Measurements from ENCODE around the gene NPBWR2. TPM values are rescaled to one million over a fixed set of nuclear protein-coding genes. Genes with fewer than 3 reads are reported as not detected.
A peak's percentile ranks its signal among the peaks of the same experiment; 100 is the strongest.

NPBWR2 gene
- polyA plus RNA-seq, 3 donors, result not detected

- peak within 1 kb of the TSS; percentile 81 to 87 for H3K27ac ChIP-seq (ENCODE audit: low read depth in 1 of 2, low read length in 2 of 2)
- Mint-ChIP-seq H3K36me3 (peaks cover 12 to 19% of the 10 kb centered on the region in 2 donors), H3K9me3 (peaks cover 0 to 4% (median 0%) of the 10 kb centered on the region in 7 donors), H3K4me1 (peaks cover 55% of the 10 kb centered on the region), H3K27me3 (ENCODE audit: low read depth in 3 of 3) (peaks cover 15 to 17% (median 15%) of the 10 kb centered on the region in 3 donors), H3K27ac (peak within 1 kb of the TSS; percentile 89 to 95 (median 93)), H3K4me3 (peak within 1 kb of the TSS; percentile 95 to 97)
- WGBS (ENCODE audit: insufficient coverage), result 2% methylated on average over 51 of the region's 62 CpGs
- H4K20me1 ChIP-seq (ENCODE audit: insufficient read depth, low read length), result peaks cover 88% of the 10 kb centered on the region
- H3K4me2 ChIP-seq (replicated peaks; ENCODE audit: extremely low read depth, low read length, poor library complexity, severe bottlenecking), result peak within 1 kb of the TSS; percentile 97
- intact Hi-C loops (cut with micrococcal nuclease), result loop anchor here (5.0 kb wide), 2 partner anchors 42 to 172 kb away; no protein-coding TSS in a partner anchor
- peak in 2 of 3 donors; percentile 22 to 57 for DNase-seq
- peaks cover 11% of the 10 kb centered on the region in 2 donors for H3K36me3 ChIP-seq (replicated peaks in 1 of 2; ENCODE audit: control insufficient read depth in 1 of 2, insufficient read depth in 2 of 2, low read length in 2 of 2)
- H2AFZ ChIP-seq (ENCODE audit: insufficient read depth, low read depth, low read length, poor library complexity, severe bottlenecking), result peak within 1 kb of the TSS; percentile 69
- TF ChIP-seq CTCF (IDR thresholded peaks at IDR 0.05), result no peak
- H3K4me1 ChIP-seq (ENCODE audit: control insufficient read depth in 1 of 2, insufficient read depth in 2 of 2, low read length in 2 of 2), result peaks cover 55 to 75% of the 10 kb centered on the region in 2 donors
- H3K9ac ChIP-seq (ENCODE audit: insufficient read depth, low read length, poor library complexity, severe bottlenecking), result peak within 1 kb of the TSS; percentile 88
- peaks cover 69% of the 10 kb centered on the region for H3K79me2 ChIP-seq (ENCODE audit: insufficient read depth, low read length)
- peak within 1 kb of the TSS; percentile 84 to 100 (median 88) for H3K4me3 ChIP-seq (replicated peaks in 1 of 3; ENCODE audit: low read depth in 2 of 3, low read length in 3 of 3)
- H3K9me3 ChIP-seq (replicated peaks in 1 of 2; ENCODE audit: control insufficient read depth in 1 of 2, insufficient read depth in 1 of 2, low read length in 2 of 2), result peaks cover 0 to 2% of the 10 kb centered on the region in 2 donors
- peaks cover 8 to 11% of the 10 kb centered on the region in 2 donors for H3K27me3 ChIP-seq (ENCODE audit: control insufficient read depth in 2 of 2, insufficient read depth in 2 of 2, low read length in 2 of 2)
These were observed 27.2 kb downstream of the NPBWR2 start, which contains the start of gene OPRL1 for GRCh38 chr20:64080013-64080812. OPRL1 (plus strand) TSS chr20:64080082; CDS start chr20:64092721, 12,639 bp downstream.

- H3K79me2 ChIP-seq (ENCODE audit: insufficient read depth, low read length), result peaks cover 77% of the 10 kb centered on the region
- H3K36me3 Mint-ChIP-seq, result peaks cover 17 to 27% of the 10 kb centered on the region in 2 donors
- peaks cover 18 to 19% of the 10 kb centered on the region in 2 donors for H3K36me3 ChIP-seq (replicated peaks in 1 of 2; ENCODE audit: control insufficient read depth in 1 of 2, insufficient read depth in 2 of 2, low read length in 2 of 2)
- peak within 1 kb of the TSS; percentile 69 for H2AFZ ChIP-seq (ENCODE audit: insufficient read depth, low read depth, low read length, poor library complexity, severe bottlenecking)
- H3K9me3 ChIP-seq (replicated peaks in 1 of 2; ENCODE audit: control insufficient read depth in 1 of 2, insufficient read depth in 1 of 2, low read length in 2 of 2), result no peaks in the 10 kb centered on the region
- peak within 1 kb of the TSS; percentile 88 for H3K9ac ChIP-seq (ENCODE audit: insufficient read depth, low read length, poor library complexity, severe bottlenecking)
- intact Hi-C loops (cut with micrococcal nuclease), result loop anchor here (1.0 to 5.0 kb wide), 4 partner anchors 16 to 173 kb away; partner anchors contain the start of gene TCEA2 (in 2 of the 2)
- peaks cover under 1 to 4% of the 10 kb centered on the region in 2 donors for H3K27me3 ChIP-seq (ENCODE audit: control insufficient read depth in 2 of 2, insufficient read depth in 2 of 2, low read length in 2 of 2)
- peak within 1 kb of the TSS; percentile 97 for H3K4me2 ChIP-seq (replicated peaks; ENCODE audit: extremely low read depth, low read length, poor library complexity, severe bottlenecking)
- peaks cover 0 to 2% (median 0%) of the 10 kb centered on the region in 7 donors for H3K9me3 Mint-ChIP-seq
- no peak for TF ChIP-seq CTCF (IDR thresholded peaks at IDR 0.05)
- H3K4me3 ChIP-seq (replicated peaks in 1 of 3; ENCODE audit: low read depth in 2 of 3, low read length in 3 of 3), result peak within 1 kb of the TSS; percentile 84 to 100 (median 88)
- H4K20me1 ChIP-seq (ENCODE audit: insufficient read depth, low read length), result peaks cover 88% of the 10 kb centered on the region
- peak within 1 kb of the TSS; percentile 81 to 87 for H3K27ac ChIP-seq (ENCODE audit: low read depth in 1 of 2, low read length in 2 of 2)
- peak within 1 kb of the TSS; percentile 95 to 97 for H3K4me3 Mint-ChIP-seq
- WGBS (ENCODE audit: insufficient coverage), result under 1% methylated on average over 65 of the region's 73 CpGs
- peak; percentile 89 to 94 (median 91) for DNase-seq
- peaks cover 54% of the 10 kb centered on the region for H3K4me1 Mint-ChIP-seq
- H3K4me1 ChIP-seq (ENCODE audit: control insufficient read depth in 1 of 2, insufficient read depth in 2 of 2, low read length in 2 of 2), result peaks cover 54 to 77% of the 10 kb centered on the region in 2 donors
- peak within 1 kb of the TSS; percentile 89 to 95 (median 93) for H3K27ac Mint-ChIP-seq
- peaks cover 7 to 10% (median 8%) of the 10 kb centered on the region in 3 donors for H3K27me3 Mint-ChIP-seq (ENCODE audit: low read depth in 3 of 3)
These were observed 27.9 kb downstream of the NPBWR2 start, which contains the start of gene RGS19 for GRCh38 chr20:64079273-64080012. RGS19 (minus strand) TSS chr20:64079518; CDS start chr20:64076886, 2,632 bp downstream.
